B cell (primary cell): Measurements from ENCODE around the gene CUL9.

Experiments used
- CTCF ChIP-seq: fragments of 200-600 bp; IDR thresholded peaks from one replicate; pipeline ENCODE4 v1.8.0; 2022; ENCODE audit warnings: antibody characterized with exemption, mild to moderate bottlenecking
- EZH2 ChIP-seq: IDR thresholded peaks from 2 replicates; pipeline ENCODE4 v1.6.1; 2012; ENCODE audit warnings: borderline replicate concordance, low read depth, mild to moderate bottlenecking, moderate library complexity, low read length; ENCODE audit not compliant: insufficient read depth, poor library complexity, severe bottlenecking

- TF ChIP-seq CTCF (no peak), EZH2 (no peak)
Measured at GRCh38 chr6:43176423-43176786, 5.6 kb upstream of the CUL9 start.
